IMR-90 (cell line): Measurements from ENCODE around the gene CHPF. TPM values are rescaled to one million over a fixed set of nuclear protein-coding genes. Genes with fewer than 3 reads are reported as not detected.
A peak's percentile ranks its signal among the peaks of the same experiment; 100 is the strongest.

Experiments
- ATAC-seq: fragments of 200-7000 bp; cut with Tn5 transposase; 2 replicates; pipeline ENCODE4 v1.9.1; 2020; ENCODE audit warnings: low read depth, mild to moderate bottlenecking, moderate library complexity
- BruUV-seq: library from RNA; stranded (reverse); fragments of 400-500 nt; replicated peaks from 2 replicates; lab custom pipeline; 2021; lab: Mats Ljungman, UMichigan
- CTCF ChIA-PET: fragments of 300-600 bp; formaldehyde crosslinking; extraction: SDS; loops from one replicate; lab custom pipeline; 2021; ENCODE audit warnings: antibody characterized with exemption; lab: Yijun Ruan, JAX
- POLR2A ChIA-PET: fragments of 300-600 bp; sonication (Branson Sonifier 250); formaldehyde crosslinking; loops from one replicate; lab custom pipeline; 2022; ENCODE audit warnings: antibody characterized with exemption; ENCODE audit not compliant: unreplicated experiment; lab: Charles Lee
- DNase-seq: peaks from one replicate; pipeline ENCODE4 v3.0.0; 2013
- H2AFZ ChIP-seq: replicated peaks from 2 replicates; pipeline ENCODE3; 2013; ENCODE audit warnings: low read length, mild to moderate bottlenecking; ENCODE audit not compliant: poor library complexity
- H2AK5ac ChIP-seq: 2 replicates; pipeline ENCODE4 v1.6.1; 2013; ENCODE audit warnings: low read depth, low read length, inconsistent platforms
- H2AK9ac ChIP-seq: replicated peaks from 2 replicates; pipeline ENCODE3; 2013; ENCODE audit warnings: mild to moderate bottlenecking, low read depth, low read length, moderate library complexity; ENCODE audit not compliant: poor library complexity
- H2BK120ac ChIP-seq: 2 replicates; pipeline ENCODE4 v1.6.1; 2013; ENCODE audit warnings: low read depth, low read length, inconsistent platforms
- H2BK15ac ChIP-seq: 3 replicates; pipeline ENCODE4 v1.6.1; 2013; ENCODE audit warnings: low read depth, low read length, inconsistent platforms
- H2BK20ac ChIP-seq: 2 replicates; pipeline ENCODE4 v1.6.1; 2013; ENCODE audit warnings: low read depth, mild to moderate bottlenecking, inconsistent platforms, low read length, moderate library complexity
- H2BK5ac ChIP-seq: 2 replicates; pipeline ENCODE4 v1.6.1; 2013; ENCODE audit warnings: mild to moderate bottlenecking, low read depth, low read length, inconsistent platforms; ENCODE audit not compliant: poor library complexity, severe bottlenecking
- H3K14ac ChIP-seq: replicated peaks from 2 replicates; pipeline ENCODE4 v1.6.1; 2013; ENCODE audit warnings: low read depth, low read length, inconsistent platforms
- H3K18ac ChIP-seq: 2 replicates; pipeline ENCODE4 v1.6.1; 2013; ENCODE audit warnings: low read depth, low read length, control low read depth
- H3K23ac ChIP-seq: 2 replicates; pipeline ENCODE4 v1.6.1; 2013; ENCODE audit warnings: low read depth, low read length, inconsistent platforms
- H3K27ac ChIP-seq: 2 replicates; pipeline ENCODE4 v1.5.1; 2013; ENCODE audit warnings: mild to moderate bottlenecking, control low read depth, low read length; ENCODE audit not compliant: insufficient read depth
- H3K27me3 ChIP-seq: 2 replicates; pipeline ENCODE4 v1.6.1; 2013; ENCODE audit warnings: low read length; ENCODE audit not compliant: control insufficient read depth, insufficient read depth
- H3K36me3 ChIP-seq: 2 replicates; pipeline ENCODE4 v1.6.1; 2013; ENCODE audit warnings: low read length, mixed read lengths; ENCODE audit not compliant: control insufficient read depth, insufficient read depth
- H3K4ac ChIP-seq: 2 replicates; pipeline ENCODE4 v1.6.1; 2013; ENCODE audit warnings: low read depth, low read length, inconsistent platforms
- H3K4me1 ChIP-seq: 2 replicates; pipeline ENCODE4 v1.6.1; 2013; ENCODE audit warnings: low read length, mixed read lengths; ENCODE audit not compliant: control insufficient read depth, insufficient read depth
- H3K4me2 ChIP-seq: 2 replicates; pipeline ENCODE4 v1.6.1; 2013; ENCODE audit warnings: low read depth, mild to moderate bottlenecking, control low read depth, low read length, moderate library complexity
- H3K4me3 ChIP-seq: 2 replicates; pipeline ENCODE4 v1.5.1; 2013; ENCODE audit warnings: low read depth, mild to moderate bottlenecking, control low read depth, low read length, moderate library complexity; ENCODE audit not compliant: insufficient read depth
- H3K56ac ChIP-seq: 2 replicates; pipeline ENCODE4 v1.6.1; 2013; ENCODE audit warnings: low read length, inconsistent platforms; ENCODE audit not compliant: insufficient read depth; ENCODE audit errors: extremely low read depth
- H3K79me1 ChIP-seq, 2 experiments: 2 replicates each; pipeline ENCODE4 v1.6.1; 2013; ENCODE audit warnings: low read length in 2 of 2, inconsistent platforms in 1 of 2, low read depth in 1 of 2
- H3K9ac ChIP-seq: 2 replicates; pipeline ENCODE4 v1.6.1; 2013; ENCODE audit warnings: low read depth, low read length, control low read depth
- H3K9me1 ChIP-seq: 2 replicates; pipeline ENCODE4 v1.6.1; 2013; ENCODE audit warnings: low read length, inconsistent platforms; ENCODE audit not compliant: insufficient read depth
- H3K9me3 ChIP-seq: 2 replicates; pipeline ENCODE4 v1.6.1; 2013; ENCODE audit warnings: low read length; ENCODE audit not compliant: control insufficient read depth, insufficient read depth
- H4K20me1 ChIP-seq: 2 replicates; pipeline ENCODE4 v1.6.1; 2013; ENCODE audit warnings: low read length, inconsistent platforms; ENCODE audit not compliant: insufficient read depth
- H4K5ac ChIP-seq: 2 replicates; pipeline ENCODE4 v1.6.1; 2013; ENCODE audit warnings: mild to moderate bottlenecking, low read depth, low read length, control low read depth
- H4K8ac ChIP-seq, 2 experiments: 2 replicates each; pipeline ENCODE4 v1.6.1; 2013; ENCODE audit warnings: low read depth in 2 of 2, low read length in 2 of 2, control low read depth in 1 of 2, inconsistent platforms in 1 of 2
- H4K91ac ChIP-seq: 2 replicates; pipeline ENCODE4 v1.6.1; 2013; ENCODE audit warnings: low read depth, low read length, inconsistent platforms; ENCODE audit not compliant: insufficient read depth
- BHLHE40 ChIP-seq: fragments of 150-350 bp; IDR thresholded peaks from 2 replicates; pipeline ENCODE4 v1.6.1; 2016; ENCODE audit warnings: mild to moderate bottlenecking, low read depth, low read length
- CEBPB ChIP-seq: IDR thresholded peaks from 2 replicates; pipeline ENCODE4 v1.6.1; 2012; ENCODE audit warnings: low read depth, low read length, improper control_type of control experiment
- CHD1 ChIP-seq: IDR thresholded peaks from 2 replicates; pipeline ENCODE4 v1.6.1; 2012; ENCODE audit warnings: low read depth, low read length, improper control_type of control experiment
- CTCF ChIP-seq: conservative IDR thresholded peaks from 2 replicates; pipeline ENCODE4 v1.5.1; 2012; ENCODE audit warnings: mild to moderate bottlenecking, low read depth, low read length, improper control_type of control experiment
- FOS ChIP-seq: fragments of 150-350 bp; IDR thresholded peaks from 2 replicates; pipeline ENCODE4 v1.6.1; 2016; ENCODE audit warnings: low read depth, low read length
- MAFK ChIP-seq: IDR thresholded peaks from 2 replicates; pipeline ENCODE4 v1.6.1; 2012; ENCODE audit warnings: low read depth, low read length, improper control_type of control experiment
- MAZ ChIP-seq: IDR thresholded peaks from 2 replicates; pipeline ENCODE4 v1.6.1; 2012; ENCODE audit warnings: low read depth, mild to moderate bottlenecking, low read length, improper control_type of control experiment, moderate library complexity, borderline replicate concordance
- MXI1 ChIP-seq: IDR thresholded peaks from 2 replicates; pipeline ENCODE4 v1.6.1; 2012; ENCODE audit warnings: low read depth, mild to moderate bottlenecking, low read length, moderate library complexity, borderline replicate concordance
- NFE2L2 ChIP-seq: fragments of 150-350 bp; IDR thresholded peaks from 2 replicates; pipeline ENCODE4 v1.6.1; 2016; ENCODE audit warnings: low read depth, mild to moderate bottlenecking, low read length
- POLR2A ChIP-seq: IDR thresholded peaks from 2 replicates; pipeline ENCODE4 v1.6.1; 2012; ENCODE audit warnings: mild to moderate bottlenecking, low read depth, low read length
- RAD21 ChIP-seq: IDR thresholded peaks from 2 replicates; pipeline ENCODE4 v1.6.1; 2012; ENCODE audit warnings: low read length, improper control_type of control experiment
- RCOR1 ChIP-seq: IDR thresholded peaks from 2 replicates; pipeline ENCODE4 v1.6.1; 2012; ENCODE audit warnings: mild to moderate bottlenecking, low read length, improper control_type of control experiment; ENCODE audit not compliant: insufficient replicate concordance
- RFX5 ChIP-seq: IDR thresholded peaks from 2 replicates; pipeline ENCODE4 v1.8.0; 2012; ENCODE audit warnings: low read depth, mild to moderate bottlenecking, low read length, moderate library complexity
- SMC3 ChIP-seq: fragments of 150-350 bp; IDR thresholded peaks from 2 replicates; pipeline ENCODE4 v1.6.1; 2016; ENCODE audit warnings: low read depth, mild to moderate bottlenecking, antibody characterized with exemption, low read length, moderate library complexity
- WGBS, 2 experiments: methylation state at CpG; one replicate each; pipeline versions ENCODE4 v1.1.5 to v1.1.7; 2013; ENCODE audit warnings: missing lambda C conversion rate in 2 of 2; ENCODE audit not compliant: insufficient read length in 1 of 2; ENCODE audit errors: extremely low coverage in 2 of 2; 5-methylcytosine and 5-hydroxymethylcytosine counted together
- dilution Hi-C: fragments of 300-500 bp; cut with HindIII; formaldehyde crosslinking; loops from one replicate; pipeline ENCODE4 v1.14.3; 2018; ENCODE audit warnings: low sequenced_read_pairs; ENCODE audit not compliant: unreplicated experiment
- in situ Hi-C: fragments of 300-500 bp; cut with MboI; formaldehyde crosslinking; loops from 3 replicates; pipeline ENCODE4 v1.14.3; 2019; ENCODE audit warnings: low sequenced_read_pairs, inconsistent platforms, mixed read lengths
- intact Hi-C: fragments of 100-400 bp; cut with micrococcal nuclease; formaldehyde crosslinking; loops from 2 replicates; pipeline ENCODE4 v1.10.0; 2022
- polyA plus RNA-seq, 3 experiments: library from polyadenylated mRNA; depleted of rRNA; stranded (reverse); fragments of >200 nt; gene quantifications; 2 replicates each; pipeline ENCODE4 v1.2.3, GENCODE V29; 2012; ENCODE audit warnings: low replicate concordance in 1 of 3
- total RNA-seq: library from RNA; depleted of rRNA; stranded (reverse); fragments of >200 nt; gene quantifications from 2 replicates; pipeline ENCODE4 v1.2.3, GENCODE V29; 2012
- TF ChIP-seq, protein P1 (sequence below): fragments of 150-350 bp; IDR thresholded peaks from 2 replicates; pipeline ENCODE4 v1.6.1; 2016; ENCODE audit warnings: low read depth, mild to moderate bottlenecking, low read length, moderate library complexity, borderline replicate concordance
- TF ChIP-seq, protein P2 (sequence below): fragments of 150-350 bp; IDR thresholded peaks from 2 replicates; pipeline ENCODE4 v1.6.1; 2017; ENCODE audit warnings: mild to moderate bottlenecking, antibody characterized with exemption, low read length, low read depth

The CHPF gene
- total and polyA plus RNA-seq, 2 of the 4 experiments (the other 2 are of a cell fraction): 24.0 to 115 TPM

DNA sequence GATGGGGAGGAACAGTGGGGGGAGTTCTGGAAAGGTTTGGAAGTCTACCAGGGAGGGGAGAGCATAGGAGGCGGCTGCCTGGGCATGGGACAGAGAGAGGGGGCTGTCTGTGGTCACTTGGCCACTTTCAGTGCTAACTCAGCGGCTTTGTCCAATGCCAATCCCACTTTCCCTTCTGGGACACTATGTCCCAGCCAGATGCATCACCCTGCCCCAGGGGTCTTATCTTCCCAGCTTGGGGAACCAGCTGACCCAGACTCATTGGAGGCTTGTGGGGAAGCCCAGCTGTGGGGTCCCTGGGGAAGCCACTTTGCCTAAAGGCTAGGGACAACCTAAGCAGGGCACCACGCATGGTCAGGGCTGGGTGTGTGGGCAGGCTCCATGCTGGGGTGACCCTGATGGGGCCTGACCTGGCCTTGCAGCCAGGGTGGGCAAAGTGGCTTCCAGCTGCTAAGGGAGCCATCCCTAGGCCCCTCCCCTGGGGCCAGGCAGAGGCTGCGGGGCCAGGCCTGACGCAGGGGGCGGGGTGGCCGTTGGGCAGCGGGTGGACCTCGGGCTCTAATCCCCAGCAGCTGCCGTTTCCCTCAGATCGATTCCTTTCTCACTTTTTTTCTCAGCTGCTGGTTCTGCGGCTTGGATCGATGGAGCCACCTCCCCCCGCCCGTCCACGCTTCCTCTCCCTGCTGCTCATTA lies 30.9 kb downstream of the CHPF start:
- dilution Hi-C loops (no loop called here), in situ Hi-C loops (no loop called here), intact Hi-C loops (no loop called here)
- H3K23ac ChIP-seq: no peak overlapping the region
- no peaks in the 10 kb centered on the region for H3K79me1 ChIP-seq
- no peak overlapping the region for H3K18ac ChIP-seq
- no peak overlapping the region for H3K56ac ChIP-seq
- H2AK5ac ChIP-seq: no peak overlapping the region
- H3K4me2 ChIP-seq: no peak overlapping the region
- no peak overlapping the region for H4K5ac ChIP-seq
- H4K91ac ChIP-seq: no peak overlapping the region
- no peaks in the 10 kb centered on the region for H4K20me1 ChIP-seq
- H3K9ac ChIP-seq: no peak overlapping the region
- peaks cover 73% of the 10 kb centered on the region for H3K27me3 ChIP-seq
- ATAC-seq (no peak), DNase-seq (no peak)
- BruUV-seq: no TSS peak
- no peak overlapping the region for H3K4me3 ChIP-seq
- 0 out of 2 replicates have a peak, but pooled peaks cover 1% of the 10 kb centered on the region for H3K36me3 ChIP-seq
- no peak overlapping the region for H2AK9ac ChIP-seq
- no peak overlapping the region for H3K14ac ChIP-seq
- no peak overlapping the region for H4K8ac ChIP-seq
- ChIA-PET POLR2A (no interaction called here), CTCF (interaction anchor here (1.4 to 1.6 kb wide), 3 partner anchors 9 to 110 kb away, joined by 4 to 6 read pairs (median 5); no protein-coding TSS in a partner anchor)
- peaks cover 8% of the 10 kb centered on the region; the same call in 1 of the 2 replicates for H3K4me1 ChIP-seq
- H2BK15ac ChIP-seq: no peak overlapping the region
- TF ChIP-seq RAD21 (no peak), NFE2L2 (no peak), RCOR1 (no peak), BHLHE40 (no peak), CHD1 (no peak), CTCF (no peak), MAZ (no peak), POLR2A (no peak), MAFK (no peak), MXI1 (no peak), SMC3 (no peak), FOS (no peak), CEBPB (no peak), RFX5 (no peak)
- TF ChIP-seq, protein P1, sequence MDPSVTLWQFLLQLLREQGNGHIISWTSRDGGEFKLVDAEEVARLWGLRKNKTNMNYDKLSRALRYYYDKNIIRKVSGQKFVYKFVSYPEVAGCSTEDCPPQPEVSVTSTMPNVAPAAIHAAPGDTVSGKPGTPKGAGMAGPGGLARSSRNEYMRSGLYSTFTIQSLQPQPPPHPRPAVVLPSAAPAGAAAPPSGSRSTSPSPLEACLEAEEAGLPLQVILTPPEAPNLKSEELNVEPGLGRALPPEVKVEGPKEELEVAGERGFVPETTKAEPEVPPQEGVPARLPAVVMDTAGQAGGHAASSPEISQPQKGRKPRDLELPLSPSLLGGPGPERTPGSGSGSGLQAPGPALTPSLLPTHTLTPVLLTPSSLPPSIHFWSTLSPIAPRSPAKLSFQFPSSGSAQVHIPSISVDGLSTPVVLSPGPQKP: no peak
- TF ChIP-seq, protein P2, sequence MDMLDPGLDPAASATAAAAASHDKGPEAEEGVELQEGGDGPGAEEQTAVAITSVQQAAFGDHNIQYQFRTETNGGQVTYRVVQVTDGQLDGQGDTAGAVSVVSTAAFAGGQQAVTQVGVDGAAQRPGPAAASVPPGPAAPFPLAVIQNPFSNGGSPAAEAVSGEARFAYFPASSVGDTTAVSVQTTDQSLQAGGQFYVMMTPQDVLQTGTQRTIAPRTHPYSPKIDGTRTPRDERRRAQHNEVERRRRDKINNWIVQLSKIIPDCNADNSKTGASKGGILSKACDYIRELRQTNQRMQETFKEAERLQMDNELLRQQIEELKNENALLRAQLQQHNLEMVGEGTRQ: no peak
- 24% methylated on average over 5 of the region's 16 CpGs; no CpG with 5 or more reads in 1 of the 2 experiments for WGBS, 2 experiments
- H3K4ac ChIP-seq: no peak overlapping the region
- no peak overlapping the region for H2BK20ac ChIP-seq
- H2BK5ac ChIP-seq: no peak overlapping the region
- H3K27ac ChIP-seq: no peak overlapping the region
- H3K9me3 ChIP-seq: no peaks in the 10 kb centered on the region
- H3K9me1 ChIP-seq: no peaks in the 10 kb centered on the region
- peak overlapping the region; percentile 10 for H2AFZ ChIP-seq
- H2BK120ac ChIP-seq: no peak overlapping the region
